Right hindlimb (tissue), 1 donor: ENCODE results near the gene GATAD2A.

Source experiments
- DNase-seq: peaks from one replicate; pipeline ENCODE4 v3.0.0-alpha.2; 2018

The GATAD2A gene

GRCh38 chr19:19447536-19448237, 42.2 kb downstream of the GATAD2A start:
- DNase-seq = no peak

GRCh38 chr19:19448238-19448544, 42.7 kb downstream of the GATAD2A start:
- no peak for DNase-seq

GRCh38 chr19:19451429-19452242, 46.2 kb downstream of the GATAD2A start:
- no peak for DNase-seq

- DNase-seq = no peak
These were observed 47.0 kb downstream of the GATAD2A start for GRCh38 chr19:19452243-19453124.

- DNase-seq = no peak
These were observed 47.6 kb downstream of the GATAD2A start for GRCh38 chr19:19453125-19453454.

- peak; percentile 49 for DNase-seq
These were observed 49.9 kb downstream of the GATAD2A start for GRCh38 chr19:19455166-19455919.

- no peak for DNase-seq
These were observed 52.2 kb downstream of the GATAD2A start for GRCh38 chr19:19457671-19458070.

GRCh38 chr19:19458110-19458816, 52.8 kb downstream of the GATAD2A start:
- DNase-seq = no peak

- no peak for DNase-seq
These were observed 53.6 kb downstream of the GATAD2A start for GRCh38 chr19:19459073-19459472.

- no peak for DNase-seq
These were observed 54.3 kb downstream of the GATAD2A start for GRCh38 chr19:19459707-19460251.

GRCh38 chr19:19460258-19460731, 54.8 kb downstream of the GATAD2A start:
- no peak for DNase-seq

GRCh38 chr19:19460761-19461265, 55.3 kb downstream of the GATAD2A start:
- DNase-seq = no peak

GRCh38 chr19:19461306-19461670, 55.8 kb downstream of the GATAD2A start:
- DNase-seq = no peak

GRCh38 chr19:19461671-19462622, 56.5 kb downstream of the GATAD2A start:
- DNase-seq = peak; percentile 90

- peak; percentile 62 for DNase-seq
These were observed 58.1 kb downstream of the GATAD2A start for GRCh38 chr19:19463348-19464117.

- DNase-seq = peak; percentile 63
These were observed 59.0 kb downstream of the GATAD2A start for GRCh38 chr19:19464339-19465098.

GRCh38 chr19:19465436-19466070, 60.1 kb downstream of the GATAD2A start:
- DNase-seq = no peak

- DNase-seq = no peak
These were observed 60.7 kb downstream of the GATAD2A start for GRCh38 chr19:19466201-19466600.
